Activated naive CD8-positive, alpha-beta T cell (primary cell): ENCODE measurements around the gene PICK1.
"Not testable (repeated sequence)": the region's sequence is repeated elsewhere in the genome, so short reads cannot be mapped to it uniquely, and the experiment has no call there.

ENCODE experiments used
- H3K27ac Mint-ChIP-seq: one replicate; pipeline ENCODE4 v1.8.0; 2021; ENCODE audit warnings: mixed read lengths
- H3K27me3 Mint-ChIP-seq: one replicate; pipeline ENCODE4 v1.8.0; 2021; ENCODE audit warnings: mixed read lengths
- H3K36me3 Mint-ChIP-seq: one replicate; pipeline ENCODE4 v1.8.0; 2021; ENCODE audit warnings: mixed read lengths
- H3K4me1 Mint-ChIP-seq: one replicate; pipeline ENCODE4 v1.8.0; 2021; ENCODE audit warnings: low read depth, mixed read lengths
- H3K4me3 Mint-ChIP-seq: one replicate; pipeline ENCODE4 v1.8.0; 2021; ENCODE audit warnings: mild to moderate bottlenecking, mixed read lengths
- H3K9me3 Mint-ChIP-seq: one replicate; pipeline ENCODE4 v1.8.0; 2021; ENCODE audit warnings: low read depth, mixed read lengths

The PICK1 gene

DNA sequence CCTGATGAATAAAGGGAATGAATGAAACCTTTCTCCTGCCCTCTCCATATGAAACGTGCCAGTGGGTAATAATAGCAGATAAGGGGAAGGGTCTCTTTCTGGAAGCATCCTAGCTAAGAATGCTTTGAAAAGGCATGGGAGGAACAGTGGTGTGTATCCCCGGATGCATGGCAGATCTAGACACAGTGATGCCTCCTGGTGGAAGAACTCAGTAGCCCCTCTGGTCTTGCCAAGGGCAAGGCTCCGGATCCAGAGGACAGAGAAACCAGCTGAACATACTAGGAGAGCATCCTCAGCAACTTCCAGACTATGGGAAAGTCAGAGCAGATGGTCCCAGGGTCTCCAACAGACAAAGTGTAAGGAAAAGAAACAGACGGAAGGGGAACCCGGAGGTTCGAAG is 46.9 kb downstream of the PICK1 start:
- Mint-ChIP-seq H3K27me3 (no peaks in the 10 kb centered on the region), H3K27ac (no peak overlapping the region), H3K36me3 (no peaks in the 10 kb centered on the region), H3K9me3 (no peaks in the 10 kb centered on the region), H3K4me3 (no peak overlapping the region), H3K4me1 (peaks cover 2% of the 10 kb centered on the region)

DNA sequence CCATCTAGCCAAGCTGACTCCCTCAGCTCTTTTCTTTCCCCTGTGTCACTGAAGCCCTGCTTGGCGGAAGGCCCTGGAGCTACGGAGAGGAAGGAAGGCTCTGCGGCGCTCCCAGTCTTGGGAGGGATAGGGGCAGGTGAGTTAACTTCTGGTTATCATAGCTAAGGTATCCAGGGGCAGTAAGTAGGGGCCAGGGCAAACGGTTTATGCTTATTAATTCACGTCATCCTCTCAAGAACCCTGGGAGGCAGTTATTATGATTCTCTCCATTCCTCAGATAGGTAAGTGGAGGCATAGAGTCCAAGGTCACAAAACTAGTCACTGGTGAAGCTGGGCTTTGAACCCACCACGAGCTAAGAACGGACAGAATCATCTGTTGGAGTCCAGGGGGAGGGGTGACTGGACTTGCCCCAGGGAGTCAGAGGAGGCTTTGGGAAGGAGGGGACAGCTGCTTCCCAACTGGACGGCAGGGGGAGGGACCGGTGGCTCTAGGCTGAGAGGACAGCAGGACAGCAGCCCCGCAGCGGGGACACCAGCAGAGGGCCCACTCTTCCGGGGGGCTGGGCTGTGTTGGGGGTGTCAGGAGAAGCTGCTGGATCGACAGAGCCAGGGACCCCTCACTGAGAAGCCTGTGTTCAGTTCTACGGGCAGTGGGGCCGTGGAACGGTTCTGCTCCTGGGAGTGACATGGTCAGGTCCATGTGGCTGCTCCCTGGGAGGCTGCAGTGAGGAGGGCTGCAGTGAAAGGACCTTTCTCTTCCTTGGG is 49.8 kb downstream of the PICK1 start:
- Mint-ChIP-seq H3K27ac (no peak overlapping the region), H3K4me3 (no peak overlapping the region), H3K4me1 (peaks cover 2% of the 10 kb centered on the region), H3K36me3 (no peaks in the 10 kb centered on the region), H3K27me3 (no peaks in the 10 kb centered on the region), H3K9me3 (no peaks in the 10 kb centered on the region)

DNA sequence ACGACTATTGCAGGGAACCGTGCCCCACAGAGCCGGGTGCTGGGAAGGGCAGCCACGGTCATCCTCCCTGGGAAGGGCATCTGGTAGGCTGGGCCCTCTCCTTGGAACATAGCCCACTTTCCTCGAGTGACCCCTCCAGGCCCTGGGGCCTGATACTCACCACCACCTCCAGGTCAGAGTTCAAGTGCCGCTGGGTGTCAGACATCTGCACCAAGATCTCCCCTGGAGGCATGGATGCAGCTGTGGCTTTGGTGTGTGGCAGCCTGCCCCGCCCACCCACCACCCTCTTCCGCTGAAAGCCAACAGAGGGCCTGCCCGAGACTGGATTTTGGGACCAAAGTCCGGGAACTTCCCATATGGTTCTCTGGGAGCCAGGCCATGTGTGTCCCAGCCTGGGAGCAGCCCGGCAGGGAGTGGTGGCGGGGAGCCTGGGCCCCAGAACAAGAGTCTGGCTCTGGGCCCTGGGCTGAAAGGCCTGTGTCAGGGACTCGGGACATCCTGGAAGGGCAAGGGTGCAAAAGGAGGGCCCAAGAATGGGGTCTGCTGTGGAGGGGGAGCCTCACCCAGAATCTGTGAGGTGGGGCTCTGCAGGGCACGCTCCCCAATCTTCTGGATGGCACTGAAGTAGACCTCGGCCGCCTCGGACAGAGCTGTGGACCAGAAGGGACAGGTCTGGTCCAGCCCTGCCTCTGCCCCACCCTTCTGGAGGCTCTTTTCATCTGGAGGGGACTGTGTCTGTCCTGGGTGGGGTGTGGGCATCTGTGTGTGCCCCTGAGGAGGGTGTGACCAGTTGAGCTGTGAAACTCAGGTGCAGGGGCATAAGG is 50.7 kb downstream of the PICK1 start:
- no peak overlapping the region for H3K4me3 Mint-ChIP-seq
- H3K27me3 Mint-ChIP-seq, result no peaks in the 10 kb centered on the region
- H3K4me1 Mint-ChIP-seq, result peaks cover 2% of the 10 kb centered on the region
- no peaks in the 10 kb centered on the region for H3K9me3 Mint-ChIP-seq
- H3K36me3 Mint-ChIP-seq, result no peaks in the 10 kb centered on the region
- no peak overlapping the region for H3K27ac Mint-ChIP-seq

DNA sequence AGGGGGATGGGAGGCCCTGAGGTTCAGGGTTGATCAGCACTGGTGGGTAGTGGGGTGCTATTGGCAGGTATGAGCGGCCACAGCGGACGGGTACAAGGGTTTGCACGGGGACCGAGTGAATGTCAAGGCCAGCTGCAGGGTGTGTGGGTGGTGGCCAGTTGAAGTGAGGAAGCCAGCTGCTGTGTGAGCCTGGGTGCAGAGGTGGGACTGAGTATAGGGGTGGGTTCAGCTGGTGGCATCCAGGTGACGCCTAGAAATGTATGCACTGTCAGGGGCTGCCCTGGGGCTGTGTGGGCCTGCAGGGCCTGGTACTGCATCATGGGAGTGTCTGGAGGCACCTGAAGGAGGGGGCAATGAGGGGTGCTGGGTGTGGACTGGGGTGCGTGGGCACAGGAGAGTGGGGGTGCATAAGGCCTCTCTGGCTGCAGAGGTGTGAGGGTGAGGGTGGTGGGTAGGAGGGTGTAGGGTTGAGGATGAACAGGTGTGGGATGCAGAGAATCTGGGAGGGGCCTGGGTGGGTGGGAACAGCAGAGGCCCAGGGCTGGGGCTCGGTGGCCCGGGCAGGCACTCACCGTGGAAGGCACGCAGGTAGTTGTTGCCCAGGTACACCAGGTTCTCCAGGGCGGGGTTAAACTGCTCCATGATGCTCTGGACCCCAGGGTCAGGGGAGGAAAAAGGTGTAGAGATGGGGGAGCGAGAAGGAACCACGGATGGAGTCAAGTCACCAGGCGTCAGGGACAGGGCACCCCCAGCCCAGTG is 51.5 kb downstream of the PICK1 start:
- H3K9me3 Mint-ChIP-seq, result no peaks in the 10 kb centered on the region
- H3K27me3 Mint-ChIP-seq, result no peaks in the 10 kb centered on the region
- no peak overlapping the region for H3K27ac Mint-ChIP-seq
- peaks cover 2% of the 10 kb centered on the region for H3K4me1 Mint-ChIP-seq
- no peak overlapping the region for H3K4me3 Mint-ChIP-seq
- H3K36me3 Mint-ChIP-seq, result no peaks in the 10 kb centered on the region

DNA sequence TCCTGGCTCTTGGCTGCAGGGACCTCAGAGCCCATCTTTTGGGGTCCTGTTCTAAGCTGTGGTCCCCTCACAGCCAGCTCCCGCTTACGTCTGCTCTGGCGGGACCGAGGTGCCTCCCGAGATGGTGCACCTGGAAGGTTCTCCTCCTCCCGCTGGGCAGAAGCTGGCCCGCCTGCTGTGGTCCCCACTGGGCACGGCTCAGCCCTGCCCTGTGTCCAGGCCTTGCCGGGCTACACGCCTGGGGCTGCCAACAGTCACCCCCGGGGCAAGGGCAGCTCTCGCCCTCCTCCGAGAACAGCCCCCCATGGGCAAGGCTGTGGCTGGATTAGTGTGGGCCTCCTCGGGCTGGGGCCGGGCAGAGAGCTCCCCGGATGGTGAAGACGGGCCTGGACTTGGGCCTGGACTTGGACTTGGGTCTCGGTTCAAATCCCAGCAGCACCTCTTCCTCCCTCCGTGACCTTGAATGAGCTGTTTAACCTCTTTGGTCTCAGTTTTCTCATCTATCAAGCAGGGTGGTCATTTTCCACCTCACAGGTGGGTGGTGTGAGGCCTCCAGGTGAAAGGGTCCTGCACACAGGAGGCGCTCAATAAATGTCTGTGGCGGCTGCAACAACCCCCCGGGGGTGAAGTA is 52.3 kb downstream of the PICK1 start:
- H3K27me3 Mint-ChIP-seq, result no peaks in the 10 kb centered on the region
- no peaks in the 10 kb centered on the region for H3K9me3 Mint-ChIP-seq
- no peak overlapping the region for H3K4me3 Mint-ChIP-seq
- H3K36me3 Mint-ChIP-seq, result peaks cover 2% of the 10 kb centered on the region
- H3K4me1 Mint-ChIP-seq, result peaks cover 3% of the 10 kb centered on the region
- H3K27ac Mint-ChIP-seq, result peak overlapping the region; percentile 58

DNA sequence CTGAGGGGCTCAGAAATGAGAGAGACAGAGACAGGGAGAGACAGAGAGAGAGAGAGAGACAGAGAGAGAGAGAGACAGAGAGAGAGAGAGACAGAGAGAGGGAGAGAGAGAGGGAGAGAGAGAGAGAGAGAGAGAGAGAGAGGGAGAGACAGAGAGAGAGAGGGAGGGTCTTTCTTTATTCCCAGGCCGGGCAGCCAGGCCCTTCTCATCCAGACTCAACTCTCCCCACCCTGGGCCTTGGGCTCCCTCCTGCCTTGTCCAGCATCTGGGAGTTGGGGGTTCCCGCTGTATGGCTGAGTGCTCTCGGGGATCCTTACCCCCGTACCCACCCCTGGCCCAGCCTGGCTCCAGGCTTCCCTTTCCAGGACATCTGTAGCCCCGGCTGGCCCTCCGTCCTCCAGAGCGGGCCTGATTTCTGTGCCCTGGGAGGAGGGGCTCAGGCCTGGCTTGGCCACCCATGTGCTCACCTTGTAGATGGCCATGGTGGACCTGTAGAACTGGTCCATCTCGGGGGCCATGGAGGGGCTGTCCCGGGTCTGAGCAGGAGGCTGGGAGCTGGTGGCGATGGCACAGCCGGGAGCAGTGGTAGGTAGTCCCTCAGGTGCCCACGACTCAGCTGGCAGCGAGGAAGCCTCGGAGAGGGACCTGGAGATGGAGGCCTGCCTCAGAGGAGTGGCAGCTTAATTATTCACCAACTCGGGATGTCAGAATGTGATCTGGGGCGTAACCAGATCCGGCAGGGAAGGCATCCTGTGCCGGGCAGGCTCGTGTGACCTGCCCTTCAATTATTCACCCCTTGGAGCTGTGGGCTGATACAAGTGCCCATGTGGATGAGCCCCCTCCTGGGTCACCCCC is 53.0 kb downstream of the PICK1 start, which contains the start of gene BAIAP2L2:
TSS of gene BAIAP2L2 (minus strand) at position 677 of the 855 bp plus-strand sequence. CDS start at position 518, 159 bp downstream.
- H3K27me3 Mint-ChIP-seq, result no peaks in the 10 kb centered on the region
- H3K27ac Mint-ChIP-seq, result peak within 1 kb of the TSS; percentile 58
- no peaks in the 10 kb centered on the region for H3K9me3 Mint-ChIP-seq
- peaks cover 2% of the 10 kb centered on the region for H3K36me3 Mint-ChIP-seq
- H3K4me3 Mint-ChIP-seq, result no peak within 1 kb of the TSS
- H3K4me1 Mint-ChIP-seq, result peaks cover 3% of the 10 kb centered on the region

DNA sequence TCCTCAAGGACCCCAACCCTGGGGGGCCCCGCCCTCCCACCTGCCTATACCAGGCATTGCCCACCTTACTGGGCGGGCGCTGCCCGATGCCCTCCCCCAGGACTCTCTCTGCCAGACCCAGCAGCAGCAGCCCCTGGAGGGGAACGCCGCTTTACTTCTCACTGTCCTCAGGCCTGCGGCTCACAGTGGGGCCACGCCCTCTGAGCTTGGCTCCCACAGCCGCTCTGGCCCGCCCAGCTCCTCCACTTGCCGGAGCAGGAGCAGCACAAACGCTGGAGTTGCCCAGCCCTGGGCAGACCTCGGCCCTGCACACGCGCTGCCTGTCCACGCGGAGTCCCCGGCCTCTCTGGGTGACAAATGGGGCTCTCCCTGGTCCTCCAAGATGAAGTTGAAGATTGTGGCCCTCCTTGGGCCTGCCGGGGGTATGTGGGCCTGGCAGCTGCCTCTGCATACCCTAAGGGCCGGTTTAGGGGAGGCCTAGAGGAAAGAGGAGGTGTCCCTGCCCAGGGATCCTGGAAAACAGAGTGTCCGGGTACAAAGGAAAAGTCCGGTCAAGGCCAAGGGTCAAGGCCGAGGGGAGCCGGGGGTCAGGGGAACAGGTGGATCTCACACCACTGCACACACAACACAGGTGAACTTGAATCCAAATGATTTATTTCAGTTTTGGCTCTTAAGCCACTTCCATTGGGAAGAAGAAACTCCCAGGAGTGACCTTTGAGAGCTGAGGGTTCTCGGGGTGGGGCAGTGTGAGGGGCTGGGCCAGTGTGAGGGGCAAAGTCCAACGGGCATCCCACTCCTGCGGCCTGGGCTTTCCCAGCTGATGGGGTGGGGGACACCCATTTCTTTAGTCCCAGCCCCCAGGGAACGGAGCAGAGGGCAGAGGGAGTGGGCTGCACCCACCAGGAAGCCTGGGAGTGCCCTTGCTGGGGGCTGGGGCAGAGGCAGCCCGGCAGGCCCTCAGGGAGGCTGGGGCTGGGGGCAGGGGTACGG is 54.0 kb downstream of the PICK1 start:
- Mint-ChIP-seq H3K4me3 (no peak overlapping the region), H3K4me1 (peaks cover 3% of the 10 kb centered on the region), H3K9me3 (no peaks in the 10 kb centered on the region), H3K36me3 (peaks cover 2% of the 10 kb centered on the region), H3K27ac (no peak overlapping the region), H3K27me3 (no peaks in the 10 kb centered on the region)

DNA sequence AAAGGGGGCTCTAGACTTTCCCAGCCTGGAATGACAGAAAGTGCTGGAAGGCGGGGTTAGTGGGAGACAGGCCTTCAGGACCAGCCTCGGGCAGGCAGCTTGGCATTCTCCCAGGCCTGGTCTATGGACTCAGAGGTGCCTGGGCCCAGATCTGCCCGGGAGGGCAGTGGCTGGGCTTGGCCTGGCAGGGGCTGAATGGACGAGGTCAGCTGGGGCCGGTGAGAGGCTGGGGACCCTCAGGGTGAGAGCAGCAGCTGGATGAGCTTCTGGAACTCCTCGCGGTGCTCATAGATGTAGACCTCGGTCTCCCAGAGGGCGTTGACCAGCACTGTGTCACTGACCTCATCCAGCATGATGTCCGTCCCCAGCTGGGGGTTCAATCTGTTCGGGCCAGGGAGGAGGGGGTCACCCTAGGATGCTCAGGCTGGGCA is 54.7 kb downstream of the PICK1 start:
- no peak overlapping the region for H3K4me3 Mint-ChIP-seq
- no peaks in the 10 kb centered on the region for H3K9me3 Mint-ChIP-seq
- H3K27me3 Mint-ChIP-seq, result no peaks in the 10 kb centered on the region
- H3K27ac Mint-ChIP-seq, result no peak overlapping the region
- H3K36me3 Mint-ChIP-seq, result peaks cover 2% of the 10 kb centered on the region
- H3K4me1 Mint-ChIP-seq, result peaks cover 3% of the 10 kb centered on the region

DNA sequence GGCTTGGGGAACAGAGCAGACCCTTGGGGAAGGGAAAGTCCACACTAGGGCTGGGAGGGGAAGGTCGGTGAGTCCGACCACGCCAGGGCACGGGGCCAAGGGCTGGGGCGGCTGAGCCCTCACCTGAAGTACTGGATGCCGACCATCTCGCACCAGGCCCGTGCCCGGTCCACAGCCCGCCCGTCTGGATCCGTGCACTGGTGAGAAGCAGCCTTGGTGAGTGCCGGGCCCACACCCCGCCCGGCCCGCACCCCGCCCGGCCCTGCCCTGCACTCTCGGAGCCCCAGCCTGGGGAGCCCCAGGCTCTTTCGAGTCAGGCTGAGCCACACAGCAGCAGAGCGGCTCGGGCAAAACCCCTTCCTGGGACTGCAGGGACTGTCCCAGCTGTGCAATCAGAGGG is 55.2 kb downstream of the PICK1 start:
- no peak overlapping the region for H3K27ac Mint-ChIP-seq

DNA sequence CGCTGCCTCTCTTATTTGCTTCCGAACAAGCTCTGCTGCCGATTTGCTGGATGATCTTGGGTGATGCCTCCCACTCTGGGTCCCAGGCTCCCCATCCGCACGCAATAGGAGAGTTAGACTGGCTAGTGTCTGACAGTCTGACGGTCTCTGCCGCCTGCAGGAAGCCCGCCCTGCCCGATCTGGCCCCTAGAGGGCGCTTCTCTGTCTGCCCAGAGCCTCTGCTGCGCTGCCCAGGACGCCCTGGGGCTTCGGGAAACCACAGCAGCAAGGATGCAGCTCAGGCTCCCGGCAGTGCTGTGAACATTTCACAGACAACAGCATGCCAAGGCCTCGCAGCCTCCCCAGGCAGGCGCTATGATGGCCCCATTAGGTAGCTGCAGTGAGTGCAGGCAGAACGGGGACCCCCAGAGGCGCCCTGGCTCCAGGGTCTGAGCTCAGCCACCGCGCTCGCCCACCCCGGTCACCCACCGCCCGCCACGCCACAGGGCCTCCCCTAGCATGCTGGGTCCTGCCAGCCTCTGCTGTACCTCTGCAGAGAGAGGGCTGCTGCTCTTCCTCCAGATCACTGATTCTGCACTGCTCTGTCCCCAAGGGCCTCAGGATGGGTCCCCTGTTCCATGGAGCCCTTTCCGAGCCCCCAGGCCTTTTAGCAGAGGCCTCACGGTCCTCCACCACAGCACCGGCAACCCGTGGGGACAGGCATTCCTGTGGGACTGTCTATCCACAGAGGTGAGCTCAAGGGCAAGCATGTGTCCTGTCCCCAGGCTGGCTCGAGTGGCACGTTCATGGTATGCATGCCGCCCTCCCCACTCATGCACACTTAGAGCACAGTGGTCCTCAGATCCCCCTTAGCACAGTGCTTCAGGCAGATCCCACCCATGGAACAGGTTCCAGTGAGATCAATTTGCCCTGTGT is 57.5 kb downstream of the PICK1 start:
- H3K27me3 Mint-ChIP-seq, result no peaks in the 10 kb centered on the region
- H3K4me1 Mint-ChIP-seq, result peaks cover 3% of the 10 kb centered on the region
- H3K4me3 Mint-ChIP-seq, result no peak overlapping the region
- no peak overlapping the region for H3K27ac Mint-ChIP-seq
- H3K9me3 Mint-ChIP-seq, result no peaks in the 10 kb centered on the region
- H3K36me3 Mint-ChIP-seq, result peaks cover 2% of the 10 kb centered on the region

More for the DNA sequence above, 55.2 kb downstream of the PICK1 start:
- H3K4me3 Mint-ChIP-seq, result no peak overlapping the region
- H3K9me3 Mint-ChIP-seq, result no peaks in the 10 kb centered on the region
- peaks cover 2% of the 10 kb centered on the region for H3K36me3 Mint-ChIP-seq
- no peaks in the 10 kb centered on the region for H3K27me3 Mint-ChIP-seq
- peaks cover 3% of the 10 kb centered on the region for H3K4me1 Mint-ChIP-seq

DNA sequence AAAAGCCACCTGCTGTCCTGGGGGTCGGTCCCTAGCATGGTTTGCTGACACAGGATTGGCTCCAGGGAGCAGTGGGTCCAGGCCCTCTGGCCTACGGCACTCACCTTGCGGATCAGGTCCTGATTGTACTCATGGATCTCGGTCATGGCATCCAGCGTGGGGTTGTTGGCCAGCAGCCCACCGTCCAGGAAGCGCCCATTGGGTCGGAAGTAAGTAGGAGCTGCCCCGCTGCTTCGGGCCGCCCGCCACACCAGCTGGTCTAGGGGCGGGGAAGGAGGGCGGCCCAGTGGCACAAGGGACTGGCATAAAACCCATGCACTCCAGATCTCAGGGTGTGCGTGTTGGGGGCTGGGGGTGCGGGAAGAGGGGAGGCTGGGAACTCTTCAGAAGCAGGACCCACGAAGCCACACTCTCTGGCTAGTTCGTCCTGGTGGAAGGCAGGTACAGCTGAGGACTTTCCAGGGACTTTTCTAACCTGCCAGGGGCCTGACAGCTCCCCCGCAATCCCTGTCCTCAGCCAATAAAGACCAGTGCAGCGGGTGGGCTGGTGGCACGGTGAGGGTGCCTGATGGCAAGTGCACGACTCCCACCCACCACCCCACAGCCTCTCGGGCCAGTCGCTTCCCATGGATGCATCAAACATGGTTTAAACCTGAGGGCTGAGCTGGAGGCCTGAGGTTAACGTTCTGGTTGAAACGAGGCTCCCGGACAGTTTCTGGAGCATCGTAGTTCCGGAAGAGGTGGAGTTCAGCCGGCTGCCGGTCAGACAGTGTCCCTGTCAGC is 58.4 kb downstream of the PICK1 start:
- no peak overlapping the region for H3K4me3 Mint-ChIP-seq
- peaks cover 3% of the 10 kb centered on the region for H3K4me1 Mint-ChIP-seq
- no peaks in the 10 kb centered on the region for H3K27me3 Mint-ChIP-seq
- peaks cover 2% of the 10 kb centered on the region for H3K36me3 Mint-ChIP-seq
- no peaks in the 10 kb centered on the region for H3K9me3 Mint-ChIP-seq
- H3K27ac Mint-ChIP-seq, result no peak overlapping the region

DNA sequence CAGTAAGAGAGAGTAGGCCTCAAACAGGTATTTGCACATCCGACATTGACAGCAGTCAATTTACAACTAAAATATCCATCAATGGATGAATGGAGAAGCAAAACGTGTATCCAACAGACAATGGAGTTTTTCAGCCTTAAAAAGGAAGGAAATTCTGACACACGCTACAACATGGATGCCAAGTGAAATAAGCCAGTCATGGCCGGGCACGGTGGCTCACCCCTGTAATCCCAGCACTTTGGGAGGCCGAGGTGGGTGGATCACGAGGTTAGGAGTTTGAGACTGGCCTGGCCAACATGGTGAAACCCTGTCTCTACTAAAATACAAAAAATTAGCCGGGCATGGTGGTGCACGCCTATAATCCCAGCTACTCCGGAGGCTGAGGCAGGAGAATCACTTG is 60.4 kb downstream of the PICK1 start:
- H3K4me3 Mint-ChIP-seq, H3K36me3 Mint-ChIP-seq, H3K27ac Mint-ChIP-seq, H3K9me3 Mint-ChIP-seq, H3K4me1 Mint-ChIP-seq, H3K27me3 Mint-ChIP-seq: not testable (repeated sequence)
